SHP77 (cell line): ENCODE data around the gene KRT35.

ENCODE experiments used
- DNase-seq, 2 experiments: peaks; one replicate each; lab custom pipeline; 2025; lab: John Stamatoyannopoulos, UW

Gene KRT35

GRCh38 chr17:41486809-41487530 is 6.0 kb upstream of the KRT35 start:
- no peak for DNase-seq

- no peak for DNase-seq
Observed at GRCh38 chr17:41486316-41486715, 5.4 kb upstream of the KRT35 start.

- no peak for DNase-seq
Observed at GRCh38 chr17:41484920-41485904, 4.3 kb upstream of the KRT35 start.

GRCh38 chr17:41483991-41484826 is 3.3 kb upstream of the KRT35 start:
- DNase-seq: no peak

- DNase-seq: no peak
Observed at GRCh38 chr17:41483531-41483930, 2.6 kb upstream of the KRT35 start.

- no peak for DNase-seq
Observed at GRCh38 chr17:41480581-41480980, 370 bp downstream of the KRT35 start.

- DNase-seq: no peak
Observed at GRCh38 chr17:41480136-41480535, 815 bp downstream of the KRT35 start.

- DNase-seq: no peak
Observed at GRCh38 chr17:41478237-41478636, 2.7 kb downstream of the KRT35 start.

GRCh38 chr17:41476866-41477815 is 3.8 kb downstream of the KRT35 start:
- DNase-seq: no peak

- no peak for DNase-seq
Observed at GRCh38 chr17:41475421-41475820, 5.5 kb downstream of the KRT35 start.

GRCh38 chr17:41474863-41475262 is 6.1 kb downstream of the KRT35 start:
- no peak for DNase-seq

GRCh38 chr17:41468346-41468745 is 12.6 kb downstream of the KRT35 start:
- no peak for DNase-seq

GRCh38 chr17:41467561-41467960 is 13.4 kb downstream of the KRT35 start:
- DNase-seq: no peak

- DNase-seq: no peak
Observed at GRCh38 chr17:41466988-41467387, 14.0 kb downstream of the KRT35 start, which contains the start of gene KRT32. TSS of gene KRT32 (minus strand) at chr17:41467386. CDS start at chr17:41467325, 61 bp downstream.

- DNase-seq: no peak
Observed at GRCh38 chr17:41464682-41465081, 16.3 kb downstream of the KRT35 start.

GRCh38 chr17:41464173-41464572 is 16.8 kb downstream of the KRT35 start:
- no peak for DNase-seq

- DNase-seq: no peak
Observed at GRCh38 chr17:41463746-41464145, 17.2 kb downstream of the KRT35 start.

- DNase-seq: no peak
Observed at GRCh38 chr17:41462705-41463104, 18.2 kb downstream of the KRT35 start.

GRCh38 chr17:41457676-41458075 is 23.3 kb downstream of the KRT35 start:
- no peak for DNase-seq

GRCh38 chr17:41456204-41456603 is 24.7 kb downstream of the KRT35 start:
- DNase-seq: no peak

- DNase-seq: no peak
Observed at GRCh38 chr17:41455236-41455635, 25.7 kb downstream of the KRT35 start.
